Activated gamma-delta T cell treated with anti-CD3 and anti-CD28 coated beads, Interleukin-2, amount 50 U/mL, for 16 hours (primary cell): Measurements from ENCODE around the gene PRR33.
"Not testable (repeated sequence)": the region's sequence is repeated elsewhere in the genome, so short reads cannot be mapped to it uniquely, and the experiment has no call there.

Experiments used
- DNase-seq: peaks from one replicate; pipeline ENCODE4 v3.0.0-alpha.2; 2020; ENCODE audit warnings: low read depth

PRR33 gene

GRCh38 chr11:1891831-1892115 is at the start of gene PRR33:
TSS of gene PRR33 (minus strand) at chr11:1891895. CDS start at chr11:1890584, 1,311 bp downstream.
- DNase-seq = no peak

DNA sequence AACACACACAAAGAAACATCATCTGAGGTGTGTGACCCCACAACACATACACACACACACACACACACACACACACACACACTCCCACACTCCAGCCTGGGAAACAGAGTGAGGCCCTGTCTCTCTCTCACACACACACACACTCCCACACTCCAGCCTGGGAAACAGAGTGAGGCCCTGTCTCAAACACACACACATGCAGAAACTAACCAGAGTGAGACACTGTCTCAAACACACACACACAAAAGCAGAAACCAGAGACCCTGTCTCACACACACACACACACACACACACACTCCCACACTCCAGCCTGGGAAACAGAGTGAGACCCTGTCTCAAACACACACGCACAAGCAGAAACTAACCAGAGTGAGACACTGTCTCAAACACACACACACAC is 48.1 kb upstream of the PRR33 start:
- not testable (repeated sequence) for DNase-seq

GRCh38 chr11:1939006-1939625 is 47.4 kb upstream of the PRR33 start:
- DNase-seq = no peak

DNA sequence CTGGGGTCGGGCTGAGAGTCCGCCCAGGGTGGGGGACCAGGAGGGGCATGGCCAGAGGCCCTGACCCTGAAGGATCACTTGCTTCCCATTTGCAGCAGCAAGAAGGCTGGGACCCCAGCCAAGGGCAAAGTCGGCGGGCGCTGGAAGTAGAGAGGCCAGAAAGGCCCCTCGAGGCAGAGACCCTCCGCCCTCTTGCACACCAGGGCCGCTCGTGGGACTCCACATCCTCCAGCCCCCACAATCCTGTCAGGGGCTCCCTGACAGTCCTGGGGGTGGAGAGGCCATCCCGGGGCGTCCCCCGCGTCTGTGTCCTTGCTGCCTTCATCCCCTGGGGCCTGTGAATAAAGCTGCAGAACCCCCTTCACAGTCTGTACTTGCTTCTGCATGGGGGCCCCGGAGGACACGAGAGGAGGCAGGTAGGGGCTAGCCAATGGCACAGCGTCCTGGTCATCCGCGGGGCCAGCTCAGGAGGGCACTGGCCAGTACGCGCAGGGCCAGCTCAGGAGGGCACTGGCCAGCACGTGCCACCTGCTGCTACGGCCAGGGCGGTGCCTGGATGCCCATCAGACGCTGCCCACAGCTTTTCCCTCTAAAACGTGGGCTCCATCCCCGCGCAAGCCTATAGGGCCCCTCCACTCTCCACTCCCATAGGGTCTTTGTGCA is 46.8 kb upstream of the PRR33 start:
- no peak for DNase-seq

DNA sequence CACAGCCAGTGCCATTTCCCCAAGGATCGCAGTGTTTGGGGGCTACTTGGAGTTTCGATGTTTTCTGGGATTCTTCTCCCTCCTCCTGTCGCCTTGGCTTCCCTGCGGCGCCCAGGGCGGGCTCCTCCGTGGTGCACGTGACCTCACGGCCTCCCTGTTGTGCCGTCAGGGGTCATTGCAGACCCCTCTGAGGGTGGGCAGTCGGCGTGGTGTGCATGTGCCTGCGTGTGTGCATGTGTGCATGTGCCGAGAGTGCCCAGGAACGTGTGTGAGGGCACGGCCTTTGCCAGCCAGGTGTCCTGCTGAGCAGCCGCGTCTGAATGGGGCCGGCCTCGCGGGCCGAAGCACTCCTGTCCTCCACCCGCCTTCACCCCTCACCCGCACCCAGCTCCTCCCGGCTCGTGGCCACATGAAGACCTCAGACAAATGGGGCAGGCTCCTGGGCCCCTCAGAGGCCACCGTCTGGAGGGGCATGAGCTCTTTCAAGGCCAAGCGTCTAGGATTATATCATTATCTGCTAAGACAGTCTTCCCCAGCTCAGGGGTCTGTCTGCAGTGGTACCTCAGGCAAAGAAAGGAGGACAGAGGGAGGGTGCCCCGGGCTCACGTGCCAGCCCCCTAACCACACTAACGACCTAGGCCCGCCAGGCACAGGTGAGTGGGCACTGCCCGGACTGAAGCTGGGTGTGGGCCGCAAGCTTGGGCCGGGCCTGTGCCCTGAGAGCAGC is 46.1 kb upstream of the PRR33 start:
- DNase-seq = no peak

DNA sequence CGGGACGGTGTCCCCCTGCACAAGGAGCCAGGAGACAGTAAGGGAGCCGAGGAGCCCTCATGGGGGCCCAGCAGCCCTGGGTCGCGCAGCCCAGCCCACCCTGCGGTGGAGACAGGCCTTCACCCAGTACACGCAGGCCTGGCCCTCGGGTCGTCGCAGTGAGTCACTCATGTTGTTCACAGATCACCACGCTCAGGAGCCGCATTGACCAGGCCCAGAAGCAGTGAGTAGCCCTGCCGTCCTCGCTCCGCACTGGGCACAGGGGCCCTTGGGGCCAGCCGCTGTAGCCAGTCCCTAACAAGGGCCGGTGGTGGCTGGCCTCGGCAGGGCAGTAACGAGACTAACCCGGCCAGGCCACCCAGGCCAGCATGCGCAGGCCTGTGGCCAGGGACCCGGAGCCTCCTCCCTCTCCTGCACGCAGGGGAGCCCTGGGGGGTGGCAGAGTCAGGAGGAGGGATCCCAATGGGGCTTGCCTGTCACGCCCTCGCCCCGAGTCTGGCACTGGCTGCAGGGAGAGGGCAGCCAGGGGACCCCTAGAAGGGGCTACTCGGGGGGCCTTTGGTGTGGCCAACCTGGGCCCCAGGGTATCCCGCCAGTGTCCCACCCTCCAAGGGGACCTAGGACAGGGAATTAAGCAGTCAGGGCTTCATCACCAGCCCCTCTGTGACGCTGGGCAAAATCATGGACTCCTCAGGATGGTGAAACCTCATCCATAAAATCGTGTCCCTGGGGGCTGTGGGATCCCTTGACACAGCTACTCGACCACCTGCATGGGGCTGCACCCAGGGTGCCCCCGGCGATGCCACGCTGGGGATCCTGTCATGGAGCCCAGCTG is 45.3 kb upstream of the PRR33 start:
- DNase-seq = no peak

GRCh38 chr11:1936072-1936780 is 44.5 kb upstream of the PRR33 start:
- DNase-seq = no peak

DNA sequence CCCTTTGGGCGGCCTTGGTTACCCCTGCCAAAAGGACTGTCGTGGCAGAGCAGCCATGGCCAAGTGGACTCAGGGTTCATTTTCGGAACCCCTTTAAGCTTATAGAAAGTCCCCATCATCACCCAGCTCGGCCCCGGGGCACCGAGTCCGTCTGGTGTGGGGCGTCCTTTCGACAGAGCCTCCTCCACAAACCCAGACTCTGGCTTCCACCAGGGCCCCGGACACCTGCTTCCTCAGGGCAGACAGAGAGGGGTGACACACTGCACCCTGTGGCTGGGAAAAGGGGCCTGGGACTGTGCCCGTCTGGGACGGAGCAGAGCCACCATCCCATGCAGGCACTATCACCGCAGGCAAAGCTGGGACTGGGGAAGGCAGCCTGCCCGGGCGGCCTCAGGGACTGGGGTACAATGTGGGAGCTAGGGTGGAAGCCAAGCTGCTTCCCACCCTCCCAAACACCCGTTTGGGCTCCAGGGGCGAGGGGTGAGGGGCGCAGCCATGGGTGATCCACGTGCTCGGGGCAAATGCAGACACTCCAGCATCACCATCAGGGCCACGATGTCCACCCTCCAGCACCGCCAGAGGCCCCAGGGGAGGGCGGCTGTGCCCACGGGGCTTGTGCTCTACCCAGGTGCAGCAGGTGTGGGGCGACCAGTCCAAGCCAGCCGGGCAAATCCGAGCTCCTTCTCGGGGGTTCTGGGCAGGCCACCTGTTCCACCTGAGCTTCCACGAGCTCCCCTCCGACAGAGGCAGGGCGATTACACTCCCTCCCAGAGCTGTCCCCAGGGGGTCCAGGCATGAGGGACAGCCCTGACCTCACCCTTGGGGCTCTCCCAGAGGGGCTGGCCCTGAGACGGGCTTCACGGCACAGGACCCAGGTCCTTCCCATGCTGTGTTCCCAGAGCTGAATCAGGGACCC is 43.7 kb upstream of the PRR33 start:
- DNase-seq = no peak

DNA sequence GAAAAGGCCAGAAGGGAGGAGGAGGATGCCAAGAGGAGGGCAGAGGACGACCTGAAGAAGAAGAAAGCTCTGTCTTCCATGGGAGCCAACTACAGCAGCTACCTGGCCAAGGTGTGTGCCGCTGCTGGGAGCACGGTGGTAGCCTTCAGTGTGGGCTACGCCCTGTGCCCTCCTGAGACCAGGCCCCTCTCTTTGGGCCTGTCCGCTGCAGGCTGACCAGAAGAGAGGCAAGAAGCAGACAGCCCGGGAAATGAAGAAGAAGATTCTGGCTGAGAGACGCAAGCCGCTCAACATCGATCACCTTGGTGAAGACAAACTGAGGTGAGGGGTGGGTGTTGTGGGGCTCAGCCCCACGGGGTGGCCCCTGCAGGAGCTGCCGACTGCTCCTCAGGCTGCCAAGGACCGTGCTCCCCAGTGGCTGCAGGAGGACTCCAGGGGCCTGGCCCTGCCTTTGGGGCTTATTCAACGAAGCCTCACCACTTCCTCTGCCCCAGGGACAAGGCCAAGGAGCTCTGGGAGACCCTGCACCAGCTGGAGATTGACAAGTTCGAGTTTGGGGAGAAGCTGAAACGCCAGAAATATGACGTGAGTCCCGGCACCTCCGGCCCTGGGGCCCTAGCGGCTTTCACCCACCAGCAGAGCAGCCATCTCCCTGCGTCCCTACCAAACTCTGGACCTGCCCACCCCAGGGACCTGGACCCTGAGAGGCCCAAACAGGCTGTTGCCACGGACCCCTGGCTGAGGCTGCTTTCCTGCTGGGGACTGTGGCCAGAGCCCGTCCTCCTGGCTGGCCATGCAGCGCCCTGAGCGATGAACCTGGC is 42.9 kb upstream of the PRR33 start:
- DNase-seq = no peak

DNA sequence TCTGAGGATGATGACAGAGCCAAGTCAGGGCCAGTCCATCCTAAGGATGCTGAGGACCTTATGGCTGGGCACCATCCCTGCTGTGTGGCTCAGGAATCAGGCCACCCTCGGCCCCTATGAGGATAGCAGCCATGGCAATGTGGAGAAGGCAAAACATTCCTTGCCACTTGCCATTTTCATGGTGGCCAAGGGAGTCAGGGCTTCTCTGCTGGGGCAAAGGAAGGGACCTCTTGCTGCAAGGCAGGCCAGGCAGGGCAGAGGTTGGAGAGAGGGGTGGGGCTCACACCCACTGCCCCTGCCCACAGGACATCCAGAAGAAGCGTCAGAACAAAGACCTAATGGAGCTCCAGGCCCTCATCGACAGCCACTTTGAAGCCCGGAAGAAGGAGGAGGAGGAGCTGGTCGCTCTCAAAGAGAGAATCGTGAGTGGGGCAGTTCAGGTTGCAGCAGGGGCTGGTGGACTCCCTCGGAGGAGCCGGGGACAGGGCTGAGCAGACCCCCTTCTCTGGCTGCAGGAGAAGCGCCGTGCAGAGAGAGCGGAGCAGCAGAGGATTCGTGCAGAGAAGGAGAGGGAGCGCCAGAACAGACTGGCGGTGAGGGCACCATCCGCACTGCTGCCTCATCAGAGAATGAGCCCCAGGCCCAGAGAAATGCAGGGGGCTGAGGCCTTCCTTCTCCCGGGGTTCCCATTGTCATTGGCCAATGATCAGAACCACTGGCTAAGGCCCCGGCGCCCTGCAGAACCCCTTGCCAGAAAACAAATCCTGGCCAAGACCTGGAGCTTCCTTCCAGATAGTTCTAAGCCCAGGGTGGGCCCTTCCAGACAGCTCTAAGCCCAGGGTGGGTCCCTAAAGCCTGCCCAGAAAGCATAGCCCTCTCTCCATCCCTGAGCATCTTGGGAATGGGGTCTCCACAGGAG is 42.0 kb upstream of the PRR33 start:
- no peak for DNase-seq

DNA sequence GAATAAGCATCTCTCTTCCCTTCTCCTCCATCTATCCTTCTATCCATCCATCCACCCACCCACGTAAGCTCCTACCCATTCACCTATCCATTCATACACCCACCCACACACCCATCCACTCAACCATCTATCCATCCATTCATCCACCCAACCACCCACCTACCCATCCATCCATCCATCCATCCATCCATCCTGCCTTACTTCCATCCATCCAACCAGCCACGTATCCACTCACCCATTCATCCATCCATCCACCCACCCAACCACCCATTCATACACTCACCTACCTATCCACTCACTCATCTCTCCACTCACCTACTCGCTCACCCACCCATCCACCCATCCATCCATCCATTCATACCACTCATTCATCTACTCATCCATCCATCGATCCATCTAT is 41.0 kb upstream of the PRR33 start:
- DNase-seq = no peak

GRCh38 chr11:1932105-1932480 is 40.4 kb upstream of the PRR33 start:
- DNase-seq = no peak

DNA sequence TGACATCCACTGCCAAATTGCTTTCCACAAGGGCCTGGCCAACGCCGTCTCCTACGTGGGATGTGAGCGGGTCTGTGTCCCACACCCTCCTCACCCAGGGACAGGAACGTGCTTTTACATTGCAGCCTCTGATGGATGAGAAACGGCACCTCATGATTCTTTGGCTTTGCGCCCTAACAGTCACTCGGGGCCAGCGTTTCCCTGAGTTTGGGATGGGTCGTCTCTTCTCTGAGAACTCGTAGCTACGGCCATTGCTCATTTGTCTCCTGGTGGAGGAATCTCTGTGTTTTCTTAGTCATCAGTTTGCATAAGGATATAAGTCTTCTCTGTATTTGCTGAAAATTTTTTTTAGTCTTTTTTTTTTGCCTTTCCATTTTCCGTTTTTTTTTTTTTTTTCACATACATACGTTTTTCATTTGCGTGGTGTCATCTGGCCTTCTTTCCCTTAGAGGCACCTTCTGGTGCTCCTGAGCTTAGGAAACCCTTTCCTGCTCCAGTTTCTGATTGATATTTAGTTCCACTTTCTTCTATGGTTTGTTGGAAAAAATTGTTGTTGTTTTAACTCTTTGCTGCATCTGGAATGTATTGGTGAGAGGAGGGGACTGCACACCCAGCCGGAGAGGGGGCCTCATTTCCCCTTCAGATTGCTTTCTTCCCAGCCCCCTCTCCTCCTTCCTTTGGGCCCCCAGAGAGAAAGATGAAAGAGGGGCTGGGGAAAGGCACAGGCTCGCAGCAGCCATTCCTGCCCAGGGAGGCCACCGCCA is 39.8 kb upstream of the PRR33 start:
- no peak for DNase-seq

DNA sequence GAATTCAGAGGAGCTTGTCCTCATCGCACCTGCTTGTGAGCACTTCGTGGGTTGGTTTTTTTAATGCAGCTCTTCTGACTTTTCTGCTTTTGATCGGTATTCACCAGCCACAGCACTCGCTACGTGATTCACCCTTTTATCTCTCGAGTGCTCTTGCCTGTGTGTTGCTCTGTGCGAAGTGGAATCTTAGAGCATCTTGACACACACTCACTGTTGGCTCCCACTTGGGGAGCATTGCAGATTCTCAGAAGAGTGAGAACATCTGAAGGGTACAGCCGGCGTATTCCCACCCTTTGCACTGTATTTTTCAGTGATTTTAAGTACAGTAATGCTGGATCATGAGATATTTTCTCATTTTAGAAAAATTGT is 38.8 kb upstream of the PRR33 start:
- DNase-seq = no peak

DNA sequence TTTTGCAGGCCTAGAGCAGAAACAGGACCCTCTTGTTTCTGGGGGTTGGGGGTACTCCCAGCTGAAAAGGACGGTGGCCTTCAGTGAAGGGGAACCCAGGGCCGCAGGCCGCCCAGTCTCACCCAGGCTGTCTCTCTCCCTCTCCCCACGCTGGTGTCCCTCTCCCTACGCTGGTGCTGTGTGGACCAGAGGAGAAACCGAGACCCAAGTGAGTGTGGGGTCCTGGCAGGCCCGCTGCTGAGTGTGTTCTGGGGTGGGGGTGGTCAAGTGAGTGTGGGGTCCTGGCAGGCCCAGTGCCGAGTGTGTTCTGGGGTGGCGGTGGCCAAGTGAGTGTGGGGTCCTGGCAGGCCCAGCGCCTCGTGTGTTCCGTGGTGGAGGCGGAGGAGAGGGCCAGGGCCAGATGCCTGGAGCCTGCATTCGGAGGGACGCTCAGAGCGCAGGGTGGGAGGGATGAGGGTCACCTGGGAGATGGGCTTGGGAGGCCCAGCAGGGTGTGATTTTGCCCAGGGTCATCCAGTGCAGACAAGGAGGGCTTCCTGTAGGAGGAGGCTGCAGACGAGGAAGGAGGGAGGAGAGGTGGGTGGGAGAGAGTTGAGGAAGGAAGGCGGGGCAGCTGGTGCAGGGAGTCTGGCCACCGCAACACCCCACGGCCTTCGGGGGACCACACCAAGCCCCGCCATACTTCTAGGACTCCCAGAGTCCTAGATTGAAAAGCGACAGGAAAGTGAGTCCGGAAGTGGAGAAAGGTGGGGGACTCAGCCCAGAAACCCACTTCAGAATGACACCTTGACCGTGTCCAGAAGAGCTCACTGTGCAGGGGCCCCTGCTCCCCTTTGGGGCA is 38.1 kb upstream of the PRR33 start:
- no peak for DNase-seq

- no peak for DNase-seq
Observed at GRCh38 chr11:1928891-1929541, 37.3 kb upstream of the PRR33 start.

- DNase-seq = no peak
Observed at GRCh38 chr11:1928470-1928890, 36.8 kb upstream of the PRR33 start.
